Measurements from ENCODE around the gene PDE6A. TPM values are rescaled to one million over a fixed set of nuclear protein-coding genes. Genes with fewer than 3 reads are reported as not detected.

PDE6A gene
- total RNA-seq, 1 experiment from 2014 or later: not detected

- H3K27ac Mint-ChIP-seq: no peak overlapping the region
- no peaks in the 10 kb centered on the region for H3K9me3 Mint-ChIP-seq
- no peak for TF ChIP-seq GRHL2 (CRISPR knock-in tag; IDR thresholded peaks at IDR 0.05; ENCODE audit: insufficient replicate concordance, severe bottlenecking)
- no peak for TF ChIP-seq EMX1 (CRISPR knock-in tag; IDR thresholded peaks at IDR 0.05)
- TF ChIP-seq, protein P1, sequence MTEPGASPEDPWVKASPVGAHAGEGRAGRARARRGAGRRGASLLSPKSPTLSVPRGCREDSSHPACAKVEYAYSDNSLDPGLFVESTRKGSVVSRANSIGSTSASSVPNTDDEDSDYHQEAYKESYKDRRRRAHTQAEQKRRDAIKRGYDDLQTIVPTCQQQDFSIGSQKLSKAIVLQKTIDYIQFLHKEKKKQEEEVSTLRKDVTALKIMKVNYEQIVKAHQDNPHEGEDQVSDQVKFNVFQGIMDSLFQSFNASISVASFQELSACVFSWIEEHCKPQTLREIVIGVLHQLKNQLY (CRISPR knock-in tag; IDR thresholded peaks at IDR 0.05): no peak
- TF ChIP-seq, protein P2, sequence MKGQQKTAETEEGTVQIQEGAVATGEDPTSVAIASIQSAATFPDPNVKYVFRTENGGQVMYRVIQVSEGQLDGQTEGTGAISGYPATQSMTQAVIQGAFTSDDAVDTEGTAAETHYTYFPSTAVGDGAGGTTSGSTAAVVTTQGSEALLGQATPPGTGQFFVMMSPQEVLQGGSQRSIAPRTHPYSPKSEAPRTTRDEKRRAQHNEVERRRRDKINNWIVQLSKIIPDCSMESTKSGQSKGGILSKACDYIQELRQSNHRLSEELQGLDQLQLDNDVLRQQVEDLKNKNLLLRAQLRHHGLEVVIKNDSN (CRISPR knock-in tag; IDR thresholded peaks at IDR 0.05): no peak
- TF ChIP-seq FOXJ3 (CRISPR knock-in tag; IDR thresholded peaks at IDR 0.05; ENCODE audit: borderline replicate concordance): no peak
- no peak for TF ChIP-seq TP53 (CRISPR knock-in tag; IDR thresholded peaks at IDR 0.05)
- TF ChIP-seq STAT6 (CRISPR knock-in tag; conservative IDR thresholded peaks at IDR 0.05; ENCODE audit: low read depth): no peak
- no peak for TF ChIP-seq NR1H2 (CRISPR knock-in tag; IDR thresholded peaks at IDR 0.05)
- no peak for TF ChIP-seq PRRX2 (CRISPR knock-in tag; IDR thresholded peaks at IDR 0.05)
- no peak for TF ChIP-seq ZNF416 (CRISPR knock-in tag; IDR thresholded peaks at IDR 0.05)
- no peak for TF ChIP-seq ESRRA (CRISPR knock-in tag; IDR thresholded peaks at IDR 0.05; ENCODE audit: borderline replicate concordance)
- TF ChIP-seq JAZF1 (CRISPR knock-in tag; IDR thresholded peaks at IDR 0.05): no peak
- H3K4me3 Mint-ChIP-seq: no peak overlapping the region
- H3K4me1 Mint-ChIP-seq: peaks cover 33% of the 10 kb centered on the region
- ChIA-PET CTCF (no interaction called here), POLR2A (no interaction called here)
- no peaks in the 10 kb centered on the region for H3K27me3 Mint-ChIP-seq (ENCODE audit: low read depth)
- no peak for DNase-seq (ENCODE audit: low spot score)
- no peaks in the 10 kb centered on the region for H3K36me3 Mint-ChIP-seq
- ATAC-seq: no peak
These were observed 126.5 kb downstream of the PDE6A start for GRCh38 chr5:149818116-149818515.

DNA sequence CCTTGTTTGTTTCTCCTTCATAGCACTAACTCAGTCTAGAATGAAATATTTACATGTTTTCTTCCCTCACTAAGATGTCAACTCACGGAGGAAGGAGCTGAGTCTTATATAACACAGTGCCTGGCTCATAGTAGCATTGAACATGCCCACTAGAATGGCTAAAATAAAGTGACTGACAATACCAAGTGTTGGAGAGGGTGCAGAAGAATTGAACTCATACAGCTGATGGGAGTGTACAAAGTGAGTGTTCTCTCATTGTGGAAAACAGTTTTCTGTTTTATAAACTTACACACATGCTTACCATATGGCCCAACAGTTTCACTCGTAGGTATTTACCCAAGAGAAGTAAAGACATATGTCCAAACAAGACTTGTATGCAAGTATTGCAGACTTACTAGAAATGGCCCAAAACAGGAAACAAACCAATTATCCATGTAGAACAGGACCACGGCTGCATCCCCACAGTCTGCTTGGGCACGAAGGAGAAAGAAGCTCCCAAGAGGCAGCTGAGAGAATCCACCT, 127.0 kb downstream of the PDE6A start:
- no peaks in the 10 kb centered on the region for H3K9me3 Mint-ChIP-seq
- ChIA-PET POLR2A (no interaction called here), CTCF (interaction anchor here (3.5 kb wide), 1 partner anchor 35 kb away, joined by 12 read pairs; no protein-coding TSS in a partner anchor)
- no peak for TF ChIP-seq ZNF263 (CRISPR knock-in tag; IDR thresholded peaks at IDR 0.05; ENCODE audit: low read depth)
- TF ChIP-seq, protein P3, sequence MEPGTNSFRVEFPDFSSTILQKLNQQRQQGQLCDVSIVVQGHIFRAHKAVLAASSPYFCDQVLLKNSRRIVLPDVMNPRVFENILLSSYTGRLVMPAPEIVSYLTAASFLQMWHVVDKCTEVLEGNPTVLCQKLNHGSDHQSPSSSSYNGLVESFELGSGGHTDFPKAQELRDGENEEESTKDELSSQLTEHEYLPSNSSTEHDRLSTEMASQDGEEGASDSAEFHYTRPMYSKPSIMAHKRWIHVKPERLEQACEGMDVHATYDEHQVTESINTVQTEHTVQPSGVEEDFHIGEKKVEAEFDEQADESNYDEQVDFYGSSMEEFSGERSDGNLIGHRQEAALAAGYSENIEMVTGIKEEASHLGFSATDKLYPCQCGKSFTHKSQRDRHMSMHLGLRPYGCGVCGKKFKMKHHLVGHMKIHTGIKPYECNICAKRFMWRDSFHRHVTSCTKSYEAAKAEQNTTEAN (CRISPR knock-in tag; IDR thresholded peaks at IDR 0.05): no peak
- no peak for TF ChIP-seq CBFB (CRISPR knock-in tag; IDR thresholded peaks at IDR 0.05; ENCODE audit: low read depth)
- no peak for TF ChIP-seq NFATC4 (CRISPR knock-in tag; IDR thresholded peaks at IDR 0.05)
- H3K36me3 Mint-ChIP-seq: no peaks in the 10 kb centered on the region
- ATAC-seq (no peak), DNase-seq (ENCODE audit: low spot score) (no peak)
- no peak overlapping the region for H3K27ac Mint-ChIP-seq
- H3K27me3 Mint-ChIP-seq (ENCODE audit: low read depth): no peaks in the 10 kb centered on the region
- H3K4me1 Mint-ChIP-seq: peaks cover 30% of the 10 kb centered on the region
- H3K4me3 Mint-ChIP-seq: no peak overlapping the region

DNA sequence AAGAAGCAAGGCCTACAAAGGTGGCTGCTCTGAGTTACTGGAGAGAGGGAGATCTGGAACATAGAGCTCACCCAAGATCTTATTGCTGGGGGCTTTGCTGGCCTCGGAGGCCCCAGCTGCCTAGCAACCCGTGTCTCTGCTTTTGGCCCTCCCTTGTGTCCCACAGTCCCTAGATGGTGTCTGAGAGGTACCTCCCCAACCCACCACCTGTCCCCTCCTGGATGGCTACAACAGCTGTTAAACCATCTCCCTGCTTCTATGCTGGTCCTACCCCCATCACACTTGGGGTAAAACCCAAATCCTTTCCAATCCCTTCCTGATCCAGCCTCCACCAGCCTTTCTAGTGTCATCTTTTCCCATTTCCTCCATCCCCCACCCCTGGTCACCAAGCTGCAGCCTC, 127.9 kb downstream of the PDE6A start:
- H3K4me3 Mint-ChIP-seq: no peak overlapping the region
- CTCF ChIA-PET: interaction anchor here (1.0 to 3.5 kb wide), 4 partner anchors 12 to 178 kb away, joined by 4 to 12 read pairs (median 5); no protein-coding TSS in a partner anchor
- TF ChIP-seq GTF2I (CRISPR knock-in tag; conservative IDR thresholded peaks at IDR 0.05) (no peak), ZNF219 (CRISPR knock-in tag; IDR thresholded peaks at IDR 0.05; ENCODE audit: borderline replicate concordance) (no peak), TEAD4 (CRISPR knock-in tag; IDR thresholded peaks at IDR 0.05) (no peak), CREM (CRISPR knock-in tag; IDR thresholded peaks at IDR 0.05) (no peak), ZNF232 (CRISPR knock-in tag; IDR thresholded peaks at IDR 0.05) (no peak), AR (CRISPR knock-in tag; IDR thresholded peaks at IDR 0.05) (no peak), ZNF121 (CRISPR knock-in tag; IDR thresholded peaks at IDR 0.05) (no peak), CBFB (CRISPR knock-in tag; IDR thresholded peaks at IDR 0.05; ENCODE audit: low read depth) (no peak), CREB1 (CRISPR knock-in tag; IDR thresholded peaks at IDR 0.05) (no peak), EMX1 (CRISPR knock-in tag; IDR thresholded peaks at IDR 0.05) (no peak)
- TF ChIP-seq, protein P4, sequence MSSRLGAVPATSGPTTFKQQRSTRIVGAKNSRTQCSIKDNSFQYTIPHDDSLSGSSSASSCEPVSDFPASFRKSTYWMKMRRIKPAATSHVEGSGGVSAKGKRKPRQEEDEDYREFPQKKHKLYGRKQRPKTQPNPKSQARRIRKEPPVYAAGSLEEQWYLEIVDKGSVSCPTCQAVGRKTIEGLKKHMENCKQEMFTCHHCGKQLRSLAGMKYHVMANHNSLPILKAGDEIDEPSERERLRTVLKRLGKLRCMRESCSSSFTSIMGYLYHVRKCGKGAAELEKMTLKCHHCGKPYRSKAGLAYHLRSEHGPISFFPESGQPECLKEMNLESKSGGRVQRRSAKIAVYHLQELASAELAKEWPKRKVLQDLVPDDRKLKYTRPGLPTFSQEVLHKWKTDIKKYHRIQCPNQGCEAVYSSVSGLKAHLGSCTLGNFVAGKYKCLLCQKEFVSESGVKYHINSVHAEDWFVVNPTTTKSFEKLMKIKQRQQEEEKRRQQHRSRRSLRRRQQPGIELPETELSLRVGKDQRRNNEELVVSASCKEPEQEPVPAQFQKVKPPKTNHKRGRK (CRISPR knock-in tag; IDR thresholded peaks at IDR 0.05; ENCODE audit: borderline replicate concordance): no peak

More for the DNA sequence above, 127.9 kb downstream of the PDE6A start:
- ATAC-seq (no peak), DNase-seq (ENCODE audit: low spot score) (no peak)
- Mint-ChIP-seq H3K27ac (no peak overlapping the region), H3K36me3 (no peaks in the 10 kb centered on the region), H3K4me1 (peaks cover 25% of the 10 kb centered on the region), H3K27me3 (ENCODE audit: low read depth) (no peaks in the 10 kb centered on the region), H3K9me3 (no peaks in the 10 kb centered on the region)
- POLR2A ChIA-PET: no interaction called here

Data from WTC11 (cell line).